ES-I3 (cell line): ENCODE data around the gene UMODL1.

ENCODE experiments used
- H3K36me3 ChIP-seq: 2 replicates; pipeline ENCODE4 v1.6.1; 2013; ENCODE audit warnings: mild to moderate bottlenecking, low read length, control low read depth, moderate library complexity; ENCODE audit not compliant: insufficient read depth
- H3K4me1 ChIP-seq: 2 replicates; pipeline ENCODE4 v1.6.1; 2013; ENCODE audit warnings: mild to moderate bottlenecking, control low read depth, low read length; ENCODE audit not compliant: insufficient read depth
- H3K9ac ChIP-seq: 2 replicates; pipeline ENCODE4 v1.6.1; 2013; ENCODE audit warnings: low read depth, mild to moderate bottlenecking, low read length, moderate library complexity
- H3K9me3 ChIP-seq: 2 replicates; pipeline ENCODE4 v1.6.1; 2013; ENCODE audit warnings: mild to moderate bottlenecking, low read length, moderate library complexity; ENCODE audit not compliant: control insufficient read depth, insufficient read depth

Gene UMODL1

DNA sequence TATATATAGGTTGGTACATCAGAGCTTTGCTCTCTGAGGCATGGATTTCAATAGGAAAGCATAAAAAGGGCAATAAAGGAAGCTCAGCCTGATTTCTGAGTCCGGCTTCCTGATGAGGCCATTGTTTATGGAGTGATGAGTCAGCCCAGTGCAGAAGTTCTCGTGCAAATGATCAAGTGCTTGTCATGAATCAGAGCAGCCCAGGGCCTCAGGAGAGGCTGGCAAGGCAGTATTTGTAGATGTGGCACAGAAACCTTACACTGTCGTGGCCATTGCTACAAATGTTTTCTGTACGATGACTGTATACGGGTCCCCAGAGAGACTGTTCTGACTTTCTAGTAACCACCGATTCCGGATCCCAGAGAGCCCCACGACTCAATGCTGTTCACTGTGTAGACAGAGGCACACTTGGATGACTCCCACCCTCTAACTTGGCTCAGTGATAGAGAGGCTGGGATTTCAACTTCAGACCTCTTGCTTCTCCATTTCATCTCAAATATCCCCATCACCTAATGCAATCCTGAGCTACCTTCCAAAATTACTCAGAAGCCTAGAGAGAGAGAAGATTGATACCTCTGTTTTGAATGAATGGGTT, 26.8 kb downstream of the UMODL1 start:
- H3K9me3 ChIP-seq: peaks cover 4% of the 10 kb centered on the region
- H3K36me3 ChIP-seq: no peaks in the 10 kb centered on the region
- H3K9ac ChIP-seq: no peak overlapping the region
- H3K4me1 ChIP-seq: peaks cover 10% of the 10 kb centered on the region

DNA sequence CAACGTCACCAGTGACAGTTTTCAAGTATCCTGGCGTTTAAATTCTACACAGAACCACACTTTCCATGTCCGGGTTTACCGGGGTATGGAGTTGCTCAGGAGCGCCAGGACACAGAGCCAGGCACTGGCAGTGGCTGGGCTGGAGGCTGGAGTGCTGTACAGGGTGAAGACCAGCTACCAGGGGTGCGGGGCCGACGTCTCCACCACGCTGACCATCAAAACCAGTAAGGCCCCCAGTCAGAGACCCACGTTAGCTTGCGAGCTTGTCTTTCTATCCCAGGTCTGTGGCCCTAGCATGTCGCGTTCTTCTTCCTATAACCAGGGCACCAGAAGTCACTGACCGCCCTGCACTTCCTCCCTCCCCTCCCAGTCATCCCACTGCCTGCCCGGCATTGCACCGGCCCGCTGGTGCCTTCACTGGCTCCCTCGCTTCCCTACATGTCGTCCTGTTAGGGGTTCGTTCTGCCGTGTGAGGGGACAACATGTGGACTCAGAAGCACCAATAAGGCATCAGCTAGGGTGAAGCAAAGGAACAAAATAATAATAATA, 27.9 kb downstream of the UMODL1 start:
- Histone ChIP-seq H3K4me1 (peaks cover 18% of the 10 kb centered on the region), H3K9me3 (peaks cover 1% of the 10 kb centered on the region), H3K9ac (no peak overlapping the region), H3K36me3 (no peaks in the 10 kb centered on the region)

DNA sequence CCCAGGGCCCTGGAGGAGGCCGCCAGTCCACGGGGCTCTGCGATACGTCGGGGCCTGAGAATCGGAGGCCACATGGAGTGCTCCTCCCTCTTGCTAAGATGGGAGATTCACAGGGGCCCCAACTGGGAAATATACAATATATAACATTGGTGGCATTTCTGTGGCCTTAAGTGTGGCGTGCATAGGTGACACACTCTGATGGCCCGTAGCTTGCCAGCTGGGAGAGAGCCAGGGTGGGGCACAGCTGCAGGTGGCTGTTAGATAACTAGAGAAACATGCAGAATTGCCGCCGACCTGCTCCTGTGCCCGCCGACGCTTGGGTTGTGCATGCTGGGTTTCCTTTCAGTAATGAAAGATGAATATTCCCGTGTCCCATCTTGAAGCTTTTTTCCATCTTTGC, 30.1 kb downstream of the UMODL1 start:
- Histone ChIP-seq H3K36me3 (no peaks in the 10 kb centered on the region), H3K4me1 (peaks cover 20% of the 10 kb centered on the region), H3K9ac (no peak overlapping the region), H3K9me3 (no peaks in the 10 kb centered on the region)

DNA sequence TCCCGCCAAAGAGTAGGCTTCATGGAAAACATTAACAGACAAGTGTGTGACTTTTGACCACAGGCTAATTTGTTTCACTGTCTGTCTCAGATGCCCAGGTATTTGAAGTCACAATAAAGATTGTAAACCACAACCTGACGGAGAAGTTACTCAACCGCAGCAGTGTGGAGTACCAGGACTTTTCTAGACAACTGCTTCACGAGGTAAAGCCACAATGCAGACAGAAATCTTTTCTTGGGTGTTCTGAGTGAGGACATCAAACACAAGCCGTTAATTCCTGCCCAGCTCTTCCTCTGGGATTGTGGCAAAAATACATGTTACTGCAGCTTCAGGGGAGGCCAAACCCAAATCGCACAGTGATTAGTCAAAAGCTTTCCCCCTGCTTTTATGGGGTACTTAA, 31.0 kb downstream of the UMODL1 start:
- H3K9me3 ChIP-seq: no peaks in the 10 kb centered on the region
- H3K36me3 ChIP-seq: no peaks in the 10 kb centered on the region
- no peak overlapping the region for H3K9ac ChIP-seq
- peaks cover 20% of the 10 kb centered on the region for H3K4me1 ChIP-seq

DNA sequence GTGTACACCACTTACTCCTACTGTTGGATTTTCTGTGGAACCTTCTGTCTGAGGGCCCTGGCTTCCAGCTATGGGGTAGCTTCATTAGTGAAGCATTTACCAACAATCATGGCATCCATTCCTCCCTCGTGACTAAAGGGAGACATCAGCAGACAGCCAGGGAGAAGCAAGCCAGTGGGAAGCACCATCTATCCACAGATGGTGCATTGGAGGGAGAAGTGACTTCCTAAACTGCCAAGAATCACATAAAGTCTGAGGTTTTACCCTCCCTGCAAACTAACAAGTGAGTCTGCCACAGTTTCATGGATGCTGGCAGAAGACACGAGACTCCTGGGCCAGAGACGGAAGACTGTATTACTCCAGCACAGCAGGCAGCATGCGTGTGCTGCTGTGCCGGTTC, 31.4 kb downstream of the UMODL1 start:
- H3K9ac ChIP-seq: no peak overlapping the region
- H3K9me3 ChIP-seq: no peaks in the 10 kb centered on the region
- no peaks in the 10 kb centered on the region for H3K36me3 ChIP-seq
- peaks cover 16% of the 10 kb centered on the region for H3K4me1 ChIP-seq

DNA sequence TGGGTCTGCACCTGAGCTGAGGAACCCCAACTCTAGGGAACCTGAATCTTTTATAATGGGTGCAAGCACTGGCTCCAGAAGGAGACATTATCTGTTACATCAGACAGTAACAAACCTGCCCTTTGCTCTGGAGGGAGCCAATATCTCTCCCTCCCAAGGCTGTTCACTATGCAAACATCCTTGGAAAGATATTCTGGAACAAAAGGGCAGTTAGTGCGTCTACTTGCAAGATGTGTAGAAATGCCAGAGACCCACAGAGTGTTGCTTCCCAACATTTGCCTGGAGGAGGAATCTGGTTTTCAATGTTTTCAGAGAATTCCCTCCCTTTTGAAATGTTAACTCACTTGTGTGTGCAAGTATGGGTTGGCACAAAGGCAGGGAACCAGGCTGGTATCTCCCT, 31.9 kb downstream of the UMODL1 start:
- Histone ChIP-seq H3K36me3 (no peaks in the 10 kb centered on the region), H3K4me1 (peaks cover 12% of the 10 kb centered on the region), H3K9ac (no peak overlapping the region), H3K9me3 (no peaks in the 10 kb centered on the region)

DNA sequence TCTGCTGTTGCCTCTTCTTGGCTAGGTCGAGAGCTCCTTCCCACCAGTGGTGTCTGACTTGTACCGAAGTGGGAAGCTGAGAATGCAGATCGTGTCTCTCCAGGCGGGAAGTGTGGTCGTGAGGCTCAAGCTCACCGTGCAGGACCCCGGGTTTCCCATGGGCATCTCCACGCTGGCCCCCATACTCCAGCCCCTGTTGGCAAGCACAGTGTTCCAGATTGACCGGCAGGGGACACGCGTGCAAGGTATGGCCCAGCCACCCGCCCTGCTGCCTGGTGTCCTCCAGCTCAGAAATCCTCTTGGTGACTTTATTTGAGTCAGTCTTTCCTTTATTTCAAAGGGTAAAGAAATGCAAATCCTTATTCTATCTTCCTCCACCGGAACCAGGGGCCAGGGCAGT, 32.7 kb downstream of the UMODL1 start:
- Histone ChIP-seq H3K4me1 (peaks cover 9% of the 10 kb centered on the region; the same call in 1 of the 2 replicates), H3K9me3 (no peaks in the 10 kb centered on the region), H3K36me3 (no peaks in the 10 kb centered on the region), H3K9ac (no peak overlapping the region)

DNA sequence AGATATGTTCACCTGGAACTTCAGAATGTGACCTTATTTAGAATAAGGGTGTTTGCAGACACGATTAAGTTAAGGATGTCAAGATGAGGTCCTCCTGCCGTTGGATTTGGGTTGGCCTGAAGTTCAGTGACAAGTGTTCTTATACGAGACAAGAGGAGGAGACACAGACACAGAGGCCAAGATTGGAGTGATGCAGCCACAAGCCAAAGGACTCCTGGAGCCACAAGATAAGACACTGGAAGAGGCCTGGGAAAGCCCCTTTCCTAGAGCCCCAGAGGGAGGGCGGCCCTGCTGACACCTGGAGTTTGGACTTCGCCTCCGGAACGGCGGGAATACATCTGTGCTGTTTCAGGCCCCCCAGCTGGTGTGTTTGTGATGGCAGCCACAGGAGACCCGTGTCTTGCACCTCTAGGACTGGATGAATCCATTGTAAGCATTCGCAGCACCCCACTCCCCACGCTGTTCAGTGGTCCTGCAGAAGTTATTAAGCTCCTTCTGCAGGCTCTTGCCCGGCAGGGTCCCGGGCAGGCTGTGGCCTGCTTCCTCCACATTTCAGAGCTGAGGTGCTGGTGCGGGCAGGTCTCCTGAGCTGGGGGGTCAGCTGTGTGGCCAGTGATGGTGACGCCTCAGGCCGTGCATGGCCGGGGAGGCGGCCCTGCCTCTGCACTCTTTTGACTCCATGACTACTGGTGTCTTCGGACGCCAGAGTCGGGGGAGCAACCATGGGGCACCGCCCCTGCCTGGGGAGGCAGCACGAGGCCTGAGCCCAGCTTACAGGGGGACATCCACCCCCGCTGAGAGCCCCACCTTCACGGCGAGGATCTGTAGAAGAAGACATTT, 34.6 kb downstream of the UMODL1 start:
- Histone ChIP-seq H3K9ac (no peak overlapping the region), H3K4me1 (peaks cover 9% of the 10 kb centered on the region; the same call in 1 of the 2 replicates), H3K36me3 (no peaks in the 10 kb centered on the region), H3K9me3 (no peaks in the 10 kb centered on the region)

DNA sequence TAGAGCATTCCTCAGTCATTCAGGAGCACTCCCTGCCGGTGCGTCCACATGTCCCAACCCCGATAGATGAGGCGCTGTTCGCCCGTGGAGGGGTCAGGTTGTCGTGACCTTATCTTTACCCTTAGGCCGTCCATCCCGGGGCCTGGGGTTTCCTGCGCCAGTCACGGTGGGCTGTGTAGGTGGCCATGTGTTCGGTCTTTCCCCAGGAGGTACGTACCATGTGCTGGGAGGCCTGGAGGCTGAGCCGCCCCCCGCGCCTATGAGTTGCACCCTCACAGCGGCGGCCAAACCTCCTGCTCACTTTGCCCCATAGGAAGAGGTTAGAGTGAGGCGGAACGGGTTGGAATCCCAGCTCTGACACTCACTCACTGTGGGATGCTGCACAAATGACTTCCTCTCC, 35.3 kb downstream of the UMODL1 start:
- H3K36me3 ChIP-seq: no peaks in the 10 kb centered on the region
- peaks cover 9% of the 10 kb centered on the region; the same call in 1 of the 2 replicates for H3K4me1 ChIP-seq
- no peaks in the 10 kb centered on the region for H3K9me3 ChIP-seq
- no peak overlapping the region for H3K9ac ChIP-seq

DNA sequence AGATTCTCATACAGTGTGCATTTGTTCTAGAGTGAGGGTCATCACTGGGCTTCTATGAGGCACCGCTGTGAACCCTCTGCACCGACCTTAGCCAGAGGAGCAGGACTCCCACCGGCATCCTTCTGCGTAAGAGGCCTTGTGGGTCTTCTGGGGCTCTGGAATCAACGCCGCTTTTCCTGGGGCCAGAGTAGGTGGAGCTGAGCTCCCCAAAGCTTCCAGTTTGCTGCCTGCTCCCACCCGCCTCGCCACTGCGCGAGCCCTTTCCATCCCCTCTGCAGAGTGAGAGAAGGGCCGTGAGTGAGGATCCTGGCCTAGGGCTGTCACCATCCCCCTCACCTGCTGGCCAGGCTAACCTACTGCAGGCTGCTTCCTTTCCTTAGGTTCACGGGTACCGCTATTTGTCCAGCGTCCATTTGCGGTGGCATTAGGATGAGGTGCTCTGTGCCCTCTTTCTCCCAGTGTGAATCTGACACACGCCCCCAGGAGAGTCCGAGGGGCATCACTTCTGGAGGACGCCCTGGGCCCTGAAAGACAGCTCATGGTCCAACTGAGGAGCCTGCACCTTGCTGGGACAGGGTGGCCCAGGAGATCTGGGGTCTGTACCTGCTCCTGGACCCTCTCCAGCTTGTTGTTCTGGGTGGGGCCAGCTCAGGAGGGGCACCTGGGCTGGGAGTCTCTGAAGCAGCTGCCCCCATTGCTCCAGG, 36.2 kb downstream of the UMODL1 start:
- no peaks in the 10 kb centered on the region for H3K36me3 ChIP-seq
- no peaks in the 10 kb centered on the region for H3K9me3 ChIP-seq
- H3K9ac ChIP-seq: no peak overlapping the region
- H3K4me1 ChIP-seq: peaks cover 9% of the 10 kb centered on the region; the same call in 1 of the 2 replicates

DNA sequence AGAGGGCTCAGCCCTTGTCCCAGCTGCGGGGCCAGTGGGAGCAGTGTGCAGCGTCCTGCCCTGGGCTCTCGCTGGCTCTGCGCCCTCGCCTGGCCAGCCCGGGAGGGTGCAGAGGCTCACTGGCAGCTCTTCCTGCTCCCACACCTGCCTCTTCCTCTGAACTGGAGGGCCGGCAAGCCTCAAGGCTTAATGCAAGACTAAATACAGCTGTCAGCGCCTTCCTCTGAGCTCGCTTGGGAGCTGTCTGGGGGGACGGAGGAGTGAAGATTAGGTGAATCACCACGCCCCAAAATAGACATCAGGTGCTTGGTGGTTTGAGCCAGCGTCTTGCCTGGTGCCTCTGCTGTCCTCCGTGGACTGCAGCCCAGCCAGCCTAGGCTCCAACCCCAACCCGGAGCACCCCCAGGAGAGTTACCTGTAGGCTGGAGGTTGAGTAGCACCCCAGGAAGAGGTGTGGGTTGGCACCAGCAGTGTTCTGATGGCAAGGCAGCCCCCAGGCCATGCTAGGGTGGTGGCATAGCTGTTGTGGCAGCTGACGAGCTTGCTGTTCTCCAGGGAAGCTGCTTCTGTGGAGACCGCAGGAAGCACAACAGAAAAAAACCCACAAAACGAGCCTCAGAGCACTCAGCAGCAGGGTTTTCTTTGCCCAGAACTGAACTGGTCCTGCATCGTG, 36.9 kb downstream of the UMODL1 start:
- Histone ChIP-seq H3K9ac (no peak overlapping the region), H3K4me1 (peaks cover 9% of the 10 kb centered on the region; the same call in 1 of the 2 replicates), H3K36me3 (no peaks in the 10 kb centered on the region), H3K9me3 (no peaks in the 10 kb centered on the region)

DNA sequence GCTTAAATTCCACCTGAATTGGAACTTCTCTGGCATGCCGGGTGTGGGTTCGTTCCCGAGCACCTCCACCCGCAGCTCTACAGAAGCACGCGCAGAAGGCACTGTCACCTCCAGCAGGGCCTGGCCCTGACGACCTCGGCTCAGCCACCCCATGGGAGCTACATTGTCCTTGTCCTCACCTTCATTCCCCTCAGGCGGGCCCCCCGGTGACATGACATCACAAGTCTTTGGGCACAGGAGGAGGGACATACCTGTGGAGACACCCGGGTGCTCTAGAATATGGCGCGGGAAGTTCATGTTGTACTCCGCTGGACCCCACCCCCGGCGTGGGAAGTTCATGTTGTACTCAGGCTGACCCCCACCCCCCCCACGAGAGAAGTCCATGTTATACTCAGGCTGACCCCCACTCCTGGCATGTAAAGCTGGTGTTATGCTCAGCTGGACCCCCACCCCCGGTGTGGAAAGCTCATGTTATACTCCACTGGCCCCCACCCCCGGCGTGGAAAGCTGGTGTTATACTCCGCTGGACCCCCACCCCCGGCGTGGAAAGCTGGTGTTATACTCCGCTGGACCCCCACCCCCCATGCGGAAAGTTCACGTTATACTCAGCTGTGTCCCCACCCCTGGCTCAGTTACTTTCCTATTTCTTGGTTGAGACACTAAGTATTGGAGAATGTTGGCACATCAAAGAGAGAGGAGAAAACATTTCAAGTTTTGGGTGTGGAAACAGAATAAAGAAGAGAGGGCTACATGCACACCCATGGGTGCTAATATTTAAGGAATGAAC, 37.6 kb downstream of the UMODL1 start:
- Histone ChIP-seq H3K4me1 (peaks cover 4% of the 10 kb centered on the region; the same call in 1 of the 2 replicates), H3K9ac (no peak overlapping the region)

DNA sequence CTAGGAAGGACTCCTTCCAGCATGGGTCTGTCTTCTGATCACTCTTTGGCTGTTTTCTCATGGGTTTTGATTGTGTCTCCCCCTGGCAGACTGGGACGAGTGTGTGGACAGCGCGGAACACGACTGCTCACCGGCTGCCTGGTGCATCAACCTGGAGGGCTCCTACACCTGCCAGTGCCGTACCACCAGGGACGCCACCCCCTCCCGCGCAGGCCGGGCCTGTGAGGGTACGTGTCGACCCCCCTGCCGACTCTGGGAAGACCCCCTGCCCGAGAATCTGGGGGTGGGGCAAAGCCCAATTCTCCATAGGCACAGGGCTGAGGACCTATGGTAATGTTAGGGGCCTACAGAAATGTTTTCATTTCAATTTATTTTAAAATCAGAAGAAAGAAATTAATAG, 38.4 kb downstream of the UMODL1 start:
- no peaks in the 10 kb centered on the region for H3K9me3 ChIP-seq
- no peaks in the 10 kb centered on the region; the same call in 1 of the 2 replicates for H3K4me1 ChIP-seq
- no peaks in the 10 kb centered on the region for H3K36me3 ChIP-seq
- H3K9ac ChIP-seq: no peak overlapping the region

More for the DNA sequence above, 37.6 kb downstream of the UMODL1 start:
- H3K9me3 ChIP-seq: no peaks in the 10 kb centered on the region
- H3K36me3 ChIP-seq: no peaks in the 10 kb centered on the region
